ENCODE measurements around the gene EGFL8. TPM values are rescaled to one million over a fixed set of nuclear protein-coding genes. Genes with fewer than 3 reads are reported as not detected.

EGFL8 gene
- total and polyA plus RNA-seq, 9 of the 15 experiments (the other 6 are each of a cell fraction or from before 2014, with no cell fraction given), result 2.2 to 47.4 (median 14.2) TPM

GRCh38 chr6:32153564-32154513 lies 10.6 kb upstream of the EGFL8 start, which contains the start of gene PPT2 (continued):
- TF ChIP-seq ETS1 (conservative IDR thresholded peaks at IDR 0.05; ENCODE audit: control insufficient read depth, low read depth, low read length), result peak; percentile 86
- TF ChIP-seq REST (IDR thresholded peaks at IDR 0.05; ENCODE audit: borderline replicate concordance), result no peak; the same call in 1 of the 2 replicates
- peak; percentile 61; the same call in 1 of the 2 replicates for TF ChIP-seq REST (CRISPR knock-in tag; IDR thresholded peaks at IDR 0.05; ENCODE audit: low read depth)
- no peak for TF ChIP-seq SMARCB1 (IDR thresholded peaks at IDR 0.05; ENCODE audit: insufficient read length, low read depth)
- TF ChIP-seq KAT7 (CRISPR knock-in tag; IDR thresholded peaks at IDR 0.05; ENCODE audit: borderline replicate concordance), result peak; percentile 86
- peak; percentile 94 for TF ChIP-seq GABPB1 (CRISPR knock-in tag; IDR thresholded peaks at IDR 0.05)
- no peak for TF ChIP-seq TCFL5 (CRISPR knock-in tag; conservative IDR thresholded peaks at IDR 0.05)
- TF ChIP-seq FOS (IDR thresholded peaks at IDR 0.05; ENCODE audit: extremely low read depth, insufficient read length), result no peak
- no peak for TF ChIP-seq DDX20 (tag; IDR thresholded peaks at IDR 0.05; ENCODE audit: low read depth)
- peak; percentile 94 for TF ChIP-seq JUND (IDR thresholded peaks at IDR 0.05; ENCODE audit: borderline replicate concordance, low read depth, low read length)
- TF ChIP-seq JUND (tag; IDR thresholded peaks at IDR 0.05; ENCODE audit: borderline replicate concordance, low read depth, low read length), result peak; percentile 55; the same call in 1 of the 3 replicates
- TF ChIP-seq EZH2 (IDR thresholded peaks at IDR 0.05; ENCODE audit: borderline replicate concordance, low read depth, low read length), result no peak
- TF ChIP-seq THRAP3 (IDR thresholded peaks at IDR 0.05; ENCODE audit: borderline replicate concordance), result no peak
- no peak for TF ChIP-seq HDAC1 (IDR thresholded peaks at IDR 0.05)
- TF ChIP-seq THRA (IDR thresholded peaks at IDR 0.05), result no peak
- TF ChIP-seq EGR1 (conservative IDR thresholded peaks at IDR 0.05), result no peak
- no peak for TF ChIP-seq SMAD1 (IDR thresholded peaks at IDR 0.05; ENCODE audit: low read depth, low read length, partially characterized antibody)

Data from K562 (cell line).